Measurements from ENCODE around the gene GALNT2. TPM values are rescaled to one million over a fixed set of nuclear protein-coding genes. Genes with fewer than 3 reads are reported as not detected.

The GALNT2 gene
- total RNA-seq, 2 donors from 2014 or later = 36.8 to 50.7 TPM

DNA sequence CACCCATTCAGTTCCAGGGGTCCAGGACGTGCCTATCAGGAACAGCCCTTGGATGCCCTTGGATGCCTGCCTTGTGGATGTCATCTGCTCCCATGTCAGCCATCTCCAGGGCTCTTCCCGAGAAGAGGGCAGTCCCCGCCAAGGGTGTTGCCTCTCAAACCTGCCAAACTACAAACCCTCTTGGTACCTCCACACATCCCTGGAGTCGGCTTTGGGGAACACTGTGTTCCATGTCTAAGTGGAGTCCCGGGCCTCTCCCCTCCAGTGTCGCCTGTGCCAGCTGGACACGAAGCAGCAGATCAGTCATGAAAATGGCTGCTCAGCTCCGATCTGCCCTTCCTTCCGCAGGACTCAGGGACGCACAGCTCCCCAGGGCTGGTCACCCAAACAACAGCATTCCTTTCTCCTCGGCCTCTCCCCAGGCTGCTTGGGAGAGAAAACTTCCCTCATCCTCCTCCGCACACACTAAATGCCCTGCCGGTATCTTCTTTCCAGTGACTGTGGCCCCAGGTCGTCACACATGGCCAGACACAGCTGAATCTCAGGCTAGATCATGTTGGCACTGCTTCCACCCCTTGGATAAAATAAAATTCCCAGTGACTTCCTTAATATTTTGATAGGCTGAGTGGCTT, 53.4 kb downstream of the GALNT2 start:
- intact Hi-C loops (cut with DNase I) = no loop called here
- ATAC-seq (peak; percentile 68 to 84), DNase-seq (peak; percentile 74)

DNA sequence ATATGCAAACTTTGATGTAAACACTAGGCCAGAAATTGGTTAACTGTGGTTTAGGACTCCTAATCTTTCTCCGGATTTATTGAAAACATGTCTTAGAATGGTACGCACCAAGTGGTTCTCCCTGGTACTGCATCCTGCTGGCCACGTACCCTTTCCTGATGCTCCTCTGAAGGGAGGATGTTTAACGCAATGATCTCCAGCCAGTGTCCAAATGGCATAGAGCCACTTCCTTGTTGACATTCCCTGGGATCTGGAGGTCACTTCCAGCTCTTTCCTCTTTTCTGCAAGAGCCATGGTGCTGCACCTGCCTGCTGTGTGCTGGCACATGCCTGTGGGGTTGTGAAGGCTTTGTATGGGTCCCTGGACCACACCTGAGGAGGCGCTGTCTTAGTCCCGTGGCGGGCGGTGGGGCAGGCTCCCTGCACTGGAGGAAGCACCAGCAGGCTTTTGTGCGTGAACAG, 53.9 kb downstream of the GALNT2 start:
- intact Hi-C loops (cut with DNase I) = no loop called here

DNA sequence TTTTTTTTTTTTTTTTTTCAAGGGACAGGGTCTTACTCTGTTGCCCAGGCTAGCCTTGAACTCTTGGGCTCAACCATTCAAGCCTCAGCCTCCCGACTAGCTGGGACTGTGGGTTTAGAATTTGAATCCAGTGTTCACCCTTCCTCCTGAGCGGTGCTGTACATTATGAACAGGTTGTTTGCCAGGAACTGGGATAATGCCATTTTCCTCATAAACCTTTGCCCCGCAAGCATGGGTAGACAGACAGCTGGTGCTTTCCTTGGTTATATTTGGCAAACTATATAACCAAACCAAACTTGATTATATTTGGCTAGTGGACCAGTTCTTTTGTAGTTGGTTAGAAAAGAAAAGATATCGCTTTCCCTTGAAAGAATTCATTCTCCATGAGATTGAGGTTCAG, 54.9 kb downstream of the GALNT2 start:
- intact Hi-C loops (cut with DNase I) = no loop called here
- ATAC-seq (no peak), DNase-seq (no peak)

More for the DNA sequence above, 53.9 kb downstream of the GALNT2 start:
- peak in 1 of 2 donors; percentile 11 for ATAC-seq
- DNase-seq = no peak

DNA sequence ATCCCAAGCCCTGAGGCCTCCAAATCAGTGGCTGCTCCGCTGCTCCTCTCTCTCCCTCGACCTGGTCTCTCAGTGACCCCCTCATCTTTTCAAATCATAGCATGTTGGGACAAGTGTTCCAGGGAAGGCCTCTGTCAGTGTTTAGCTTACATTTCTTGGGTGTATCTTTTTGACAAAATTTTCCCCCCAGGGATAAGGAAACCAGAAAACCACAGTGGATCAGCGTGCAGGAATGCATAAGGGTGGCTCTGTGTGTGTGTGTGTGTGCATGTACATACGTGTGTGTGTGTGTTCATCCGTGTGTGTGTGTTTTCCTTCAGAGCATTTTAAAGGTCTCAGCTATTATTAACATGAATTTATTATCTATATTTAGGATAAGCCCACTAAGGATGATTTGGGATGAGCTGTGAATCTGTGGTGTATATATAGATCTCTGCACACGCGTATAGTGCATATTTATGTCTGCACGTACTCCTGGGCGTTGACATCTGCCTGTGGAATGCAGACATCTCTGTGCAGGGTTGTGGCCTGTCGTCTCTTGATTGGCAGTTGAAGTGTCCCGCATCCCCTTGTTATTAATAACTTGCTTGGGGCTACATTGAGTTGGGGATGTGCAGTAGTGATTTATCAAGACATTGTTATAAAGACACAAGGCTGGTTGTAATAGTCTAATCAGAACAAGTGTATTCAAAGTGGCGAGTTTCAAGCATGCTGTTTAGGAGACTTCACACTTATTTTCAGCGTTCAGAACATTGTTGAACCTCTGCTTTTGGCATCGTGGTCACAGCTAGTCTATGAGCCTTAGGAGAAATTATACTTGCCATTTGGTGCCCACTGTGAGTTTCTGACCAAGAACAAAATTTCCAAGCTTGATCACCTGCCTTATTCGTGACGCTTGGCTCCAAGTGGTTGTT, 55.6 kb downstream of the GALNT2 start:
- ATAC-seq = no peak
- intact Hi-C loops (cut with DNase I) = no loop called here
- DNase-seq = no peak

DNA sequence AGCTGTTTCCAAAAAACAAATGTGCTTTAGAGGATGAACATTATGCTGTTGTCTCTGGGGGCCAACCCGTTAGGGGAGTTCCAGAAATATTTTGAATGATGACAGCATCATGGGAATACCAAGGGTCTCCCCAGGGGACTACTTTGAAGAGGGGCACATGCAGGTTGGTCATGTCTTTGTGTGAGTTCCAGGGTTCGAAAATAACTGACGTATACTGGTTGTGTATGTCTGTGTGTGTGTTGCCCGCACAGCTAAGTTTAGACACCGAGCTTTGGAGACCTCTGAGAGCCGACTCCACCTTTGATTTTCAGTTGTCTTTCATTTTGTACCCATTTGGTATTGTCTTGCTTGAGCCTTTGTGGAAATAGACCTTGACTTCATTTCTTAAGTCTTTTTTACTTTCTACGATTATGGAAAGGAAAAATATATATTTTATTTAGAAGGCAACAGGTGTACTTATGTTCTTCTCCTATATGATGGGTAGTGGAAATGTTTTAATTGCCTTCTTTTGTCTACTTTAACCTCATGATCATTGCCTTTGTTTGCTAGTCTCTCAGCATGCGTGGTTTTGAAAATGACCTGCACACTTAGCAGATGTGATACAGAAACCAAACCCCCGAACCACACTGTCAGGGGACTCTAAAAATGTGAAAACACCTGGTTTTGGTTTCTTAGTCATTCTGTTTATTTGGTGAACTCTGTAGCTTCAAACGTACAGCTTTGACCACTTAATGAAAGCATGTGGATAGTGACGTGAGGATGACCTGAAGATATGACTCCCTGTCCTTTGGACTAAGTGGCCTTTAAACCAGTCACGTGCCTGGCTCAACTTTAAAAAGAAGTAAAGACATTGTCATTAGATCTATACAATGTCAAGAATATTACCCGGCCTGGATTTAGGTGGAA, 56.5 kb downstream of the GALNT2 start:
- intact Hi-C loops (cut with DNase I) = no loop called here
- ATAC-seq = no peak
- no peak for DNase-seq

DNA sequence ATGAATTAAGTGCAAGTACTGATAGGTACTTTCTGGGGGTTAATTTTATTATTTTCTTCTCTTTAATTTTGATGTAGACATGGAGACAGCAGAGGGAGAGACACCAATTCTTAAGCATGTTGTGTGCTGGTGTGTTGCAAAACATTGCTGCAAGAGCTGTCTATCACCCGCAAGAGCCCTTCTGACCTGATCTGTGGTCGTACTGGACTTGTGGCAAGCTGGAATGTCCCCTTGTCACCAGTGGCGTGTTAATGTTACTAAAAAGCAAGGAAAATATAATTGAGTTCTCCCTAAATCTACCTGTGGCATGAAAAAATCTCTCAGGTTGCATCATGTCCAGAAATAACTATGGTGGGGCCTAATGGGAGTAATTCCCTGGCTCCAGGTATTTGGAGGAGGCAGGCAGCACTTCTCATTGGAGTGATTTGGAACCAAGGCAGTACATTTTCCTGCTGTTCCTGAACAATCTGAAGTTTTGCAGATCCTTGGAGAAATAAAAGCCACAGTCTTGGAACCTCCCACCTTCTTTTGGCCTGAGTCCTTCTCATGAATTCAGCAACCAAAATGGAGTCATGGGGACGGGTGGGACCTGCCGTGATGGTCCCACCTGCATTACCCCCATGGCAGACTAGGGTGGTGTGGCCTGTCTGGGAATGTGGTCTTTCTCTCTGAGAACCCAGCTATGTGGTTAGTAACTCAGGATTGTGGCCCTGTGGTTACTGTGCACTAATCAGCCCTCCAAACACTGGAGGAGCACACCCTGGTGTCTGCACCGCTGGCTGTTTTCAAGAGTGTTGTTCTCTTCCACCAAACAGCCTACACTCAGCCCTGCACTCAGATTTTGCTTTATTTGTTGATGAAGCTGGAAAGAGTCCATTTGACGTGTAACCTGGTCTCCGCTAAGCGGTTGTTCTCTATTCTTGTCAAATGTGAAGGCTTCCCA, 57.4 kb downstream of the GALNT2 start:
- intact Hi-C loops (cut with DNase I) = no loop called here
- ATAC-seq = peak; percentile 20 to 25
- no peak for DNase-seq

DNA sequence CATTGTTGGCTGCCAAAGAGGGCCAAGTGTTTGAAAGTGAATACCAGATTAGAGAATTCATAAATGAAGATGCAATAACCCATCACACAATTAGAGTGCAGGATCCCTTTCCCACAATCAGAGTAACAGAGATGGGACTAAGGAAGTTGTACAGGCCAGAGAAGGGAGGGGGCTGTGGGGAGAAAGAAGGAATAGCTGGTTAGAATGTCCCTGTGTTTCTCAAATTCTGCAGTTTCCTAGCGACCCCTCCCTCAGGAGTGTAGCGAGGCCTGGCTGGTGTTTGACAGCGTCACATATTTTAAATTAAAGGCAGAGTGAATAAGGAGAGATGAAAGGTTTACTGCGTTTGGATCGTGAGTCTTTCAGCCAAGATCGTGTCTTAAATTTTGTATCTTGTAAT, 58.1 kb downstream of the GALNT2 start:
- intact Hi-C loops (cut with DNase I) = no loop called here
- DNase-seq = no peak
- peak in 1 of 2 donors; percentile 1 for ATAC-seq

DNA sequence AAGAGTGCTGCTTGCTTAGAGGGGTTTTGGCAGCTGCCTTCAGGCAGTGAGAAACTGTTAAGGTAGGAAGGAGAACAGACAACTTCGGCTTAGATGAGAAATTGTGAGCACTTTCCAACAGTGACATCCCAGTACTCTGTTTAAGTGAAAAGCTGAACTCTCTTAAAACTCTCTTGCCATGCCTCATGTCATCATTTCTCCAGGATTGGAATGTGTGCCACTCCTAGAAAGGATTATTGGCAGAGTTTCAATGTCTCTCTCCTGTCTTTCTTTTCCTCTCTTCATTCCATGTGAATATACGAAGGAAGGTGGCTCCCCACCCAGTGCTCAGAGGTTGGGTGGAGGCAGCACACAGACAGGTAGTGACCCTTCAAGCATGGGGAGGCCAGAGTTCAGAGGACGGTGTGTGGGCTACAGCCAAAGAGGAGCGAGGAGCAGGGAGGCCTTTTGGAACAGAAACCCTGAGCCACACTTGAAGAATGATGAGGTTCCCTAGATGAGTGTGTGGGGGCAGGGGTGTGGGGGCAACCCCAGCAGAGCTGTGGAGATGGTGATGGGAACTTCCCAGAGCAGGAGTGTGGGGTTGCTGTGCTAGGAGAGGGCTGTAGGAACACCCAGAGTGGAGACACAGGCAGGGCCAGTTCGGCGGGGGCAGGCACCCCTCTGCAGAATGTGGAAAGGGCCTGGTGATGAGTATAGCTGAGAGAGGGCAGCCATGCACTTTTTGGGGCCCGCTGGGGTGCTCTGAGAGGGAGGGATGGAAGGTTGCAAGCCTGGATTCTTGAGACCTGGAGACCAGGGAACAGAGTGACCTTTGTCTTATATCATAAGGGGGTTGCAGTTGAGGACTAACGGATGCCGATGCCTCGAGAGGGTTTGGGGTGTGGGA, 58.8 kb downstream of the GALNT2 start:
- intact Hi-C loops (cut with DNase I) = no loop called here
- DNase-seq (no peak), ATAC-seq (no peak)

DNA sequence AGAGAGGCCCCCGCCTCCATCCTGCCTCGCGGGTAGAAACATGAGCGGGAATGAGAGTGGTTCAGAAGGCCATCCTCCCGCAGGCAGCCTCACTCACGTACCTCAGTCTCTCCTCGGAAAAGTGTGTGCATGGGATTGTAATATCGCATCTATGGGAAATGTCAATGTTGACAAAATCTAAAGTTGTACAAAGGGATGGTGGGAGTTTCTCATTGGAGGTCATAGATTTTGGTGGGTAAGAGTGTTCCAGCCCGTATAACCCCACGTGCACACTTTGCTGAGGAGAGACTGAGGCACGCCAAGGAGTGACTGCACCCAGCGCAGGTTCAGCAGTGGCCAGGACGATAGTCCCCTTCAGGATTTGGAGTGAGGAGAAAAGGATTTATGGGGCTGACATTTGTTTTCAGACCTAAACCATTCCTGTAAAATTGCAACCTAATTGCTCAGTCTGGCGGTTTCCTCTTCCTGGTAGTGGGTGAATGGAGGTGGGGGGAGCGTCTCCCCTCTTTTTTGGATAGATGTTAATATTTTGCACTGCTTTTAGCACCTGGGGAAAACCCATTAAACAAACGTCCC, 59.6 kb downstream of the GALNT2 start:
- intact Hi-C loops (cut with DNase I) = no loop called here
- no peak for ATAC-seq
- no peak for DNase-seq

DNA sequence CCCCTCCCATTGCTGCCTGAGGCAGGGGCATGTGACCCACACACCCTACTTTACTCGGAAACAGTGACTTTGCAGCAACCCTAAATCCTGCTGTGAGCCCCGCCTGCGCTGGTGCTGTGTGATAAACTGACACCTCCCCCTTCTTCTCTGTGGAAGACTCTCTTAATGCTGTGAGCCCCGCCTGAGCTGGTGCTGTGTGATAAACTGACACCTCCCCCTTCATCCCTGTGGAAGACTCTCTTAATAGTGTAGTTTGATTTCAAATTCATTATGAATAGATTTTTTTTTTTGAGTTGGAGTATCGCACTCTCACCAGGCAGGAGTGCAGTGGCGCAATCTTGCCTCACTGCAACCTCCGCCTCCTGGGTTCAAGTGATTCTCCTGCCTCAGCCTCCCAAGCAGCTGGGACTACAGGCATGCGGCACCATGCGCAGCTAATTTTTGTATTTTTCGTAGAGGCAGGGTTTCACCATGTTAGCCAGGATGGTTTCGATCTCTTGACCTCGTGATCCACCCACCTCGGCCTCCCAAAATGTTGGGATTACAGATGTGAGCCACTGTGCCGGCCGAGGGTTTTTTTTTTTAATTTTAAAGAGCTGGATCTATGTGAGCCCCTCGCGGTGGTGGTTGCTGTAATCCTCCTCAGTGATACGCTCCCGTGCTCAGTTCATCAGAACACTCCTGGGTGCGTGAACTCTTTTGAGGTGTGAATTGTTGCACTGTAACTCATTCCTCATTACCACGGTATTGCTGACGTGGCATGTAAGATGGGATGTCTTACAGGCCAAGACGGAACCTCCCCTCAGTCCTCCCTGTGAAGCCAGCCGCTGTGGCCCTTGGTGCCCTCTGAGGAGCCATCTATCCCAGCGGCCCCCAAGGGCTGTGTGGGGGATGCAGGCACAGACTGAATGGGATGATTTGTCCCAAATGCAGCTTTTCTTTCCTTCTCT, 60.3 kb downstream of the GALNT2 start:
- DNase-seq (no peak), ATAC-seq (peak in 1 of 2 donors; percentile 18)
- intact Hi-C loops (cut with DNase I) = no loop called here

DNA sequence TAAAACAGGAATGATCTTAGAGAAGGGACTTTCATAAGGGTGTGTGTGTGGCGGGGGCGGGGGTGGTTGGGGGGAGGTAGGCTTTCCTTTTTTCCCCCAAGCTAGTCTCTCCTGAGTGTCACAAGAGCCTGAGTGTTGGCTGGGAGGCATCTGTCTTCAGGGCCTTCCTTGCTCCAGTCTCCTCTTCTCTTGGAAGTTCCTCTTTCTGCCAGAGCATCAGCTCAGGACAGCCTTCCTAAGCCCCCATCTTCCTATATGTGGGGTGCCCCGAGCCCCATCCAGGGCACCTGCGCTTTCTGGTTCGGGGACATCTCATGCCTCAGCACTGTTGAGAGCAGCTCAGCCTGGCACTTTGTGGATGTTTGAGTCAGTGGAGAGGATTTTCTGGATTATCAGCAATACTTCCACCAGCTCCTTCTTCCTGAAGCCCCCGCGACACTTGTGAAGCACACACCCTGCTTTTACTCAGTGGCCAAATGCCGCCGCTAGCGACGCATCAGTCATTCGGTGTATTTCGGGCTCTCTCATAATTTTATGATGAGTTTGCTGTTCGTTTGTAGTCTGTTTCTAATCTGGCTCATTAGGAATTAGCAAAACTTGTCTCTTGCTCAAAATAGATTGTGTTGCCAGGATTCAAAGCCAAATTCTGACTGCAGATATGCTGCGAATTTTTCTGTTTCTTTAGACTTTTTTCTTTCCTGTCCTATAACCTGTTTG, 61.7 kb downstream of the GALNT2 start:
- ATAC-seq (no peak), DNase-seq (no peak)
- intact Hi-C loops (cut with DNase I) = no loop called here

DNA sequence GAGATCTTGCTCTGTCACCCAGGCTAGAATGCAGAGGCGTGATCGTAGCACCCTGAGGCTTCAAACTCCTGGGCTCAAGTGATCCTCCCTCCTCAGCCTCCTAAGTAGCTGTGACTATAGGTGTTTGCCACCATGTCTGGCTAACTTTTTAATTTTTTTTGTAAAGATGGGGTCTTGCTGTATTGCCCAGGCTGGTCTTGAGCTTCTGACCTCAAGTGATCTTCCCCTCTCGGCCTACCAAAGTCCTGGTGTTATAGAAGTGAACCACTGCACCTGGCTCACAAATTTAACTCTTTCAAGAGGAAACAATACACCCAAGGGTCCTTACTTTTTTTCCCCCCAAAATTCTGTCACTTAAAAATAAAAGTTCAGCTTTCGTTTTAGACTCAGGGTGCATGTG, 62.3 kb downstream of the GALNT2 start:
- intact Hi-C loops (cut with DNase I) = no loop called here
- DNase-seq = no peak
- no peak for ATAC-seq

DNA sequence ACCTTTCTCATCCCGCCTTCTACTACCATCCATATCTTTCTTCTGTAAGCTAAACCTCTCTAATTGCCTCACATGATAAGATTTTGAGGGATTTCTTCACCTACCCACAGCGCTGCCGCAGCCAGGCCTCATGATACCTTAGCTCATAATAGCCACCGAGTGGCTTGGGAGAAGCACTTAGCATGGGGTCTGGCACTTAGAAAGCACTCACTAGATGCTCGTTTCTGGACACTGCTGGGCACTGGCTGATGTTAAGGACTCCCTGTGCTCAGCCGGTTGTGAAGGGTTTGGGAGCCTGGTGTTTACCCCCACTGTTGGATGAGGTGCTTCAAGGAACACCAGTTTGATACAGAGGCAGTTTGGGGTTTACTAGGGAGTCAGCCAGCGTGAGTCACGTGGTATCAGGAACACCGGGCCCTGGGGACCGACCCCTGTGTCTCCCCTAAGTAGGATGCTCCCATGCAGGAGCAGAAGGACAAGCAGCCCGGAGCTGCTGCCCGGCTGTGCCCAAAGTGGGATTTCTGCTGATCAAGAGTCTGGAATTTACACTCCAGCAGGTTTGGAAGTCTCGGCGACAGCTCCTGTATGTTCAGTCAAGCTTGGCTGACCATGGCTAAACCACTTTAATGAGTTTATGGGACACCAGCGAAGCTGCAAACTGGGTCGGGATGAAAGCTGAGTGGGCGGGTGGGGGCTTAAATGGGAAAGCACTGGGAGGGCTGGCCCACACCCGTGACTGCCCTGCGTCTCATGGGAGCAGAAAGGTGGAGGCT, 63.3 kb downstream of the GALNT2 start:
- intact Hi-C loops (cut with DNase I) = no loop called here
- ATAC-seq = no peak
- no peak for DNase-seq

DNA sequence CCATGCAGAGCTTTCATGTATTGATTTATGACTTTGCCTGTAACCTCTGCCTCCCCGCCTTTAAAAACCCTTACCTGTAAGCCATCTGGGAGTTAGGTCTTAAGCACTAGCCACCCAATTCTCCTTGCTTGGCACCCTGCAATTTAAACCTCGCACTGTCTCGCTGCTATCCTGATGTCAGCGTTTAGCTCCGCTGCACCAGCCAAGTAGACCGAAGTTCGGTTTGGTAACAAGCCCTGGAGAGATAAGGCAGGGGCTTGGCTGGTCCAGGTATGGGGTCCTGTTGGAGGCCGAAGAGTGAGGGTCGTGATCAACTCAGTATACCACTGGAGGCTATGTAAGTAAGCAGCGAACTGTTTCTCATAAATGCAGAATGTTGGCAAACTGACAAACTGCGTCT, 64.4 kb downstream of the GALNT2 start:
- DNase-seq (no peak), ATAC-seq (no peak)
- intact Hi-C loops (cut with DNase I) = no loop called here

DNA sequence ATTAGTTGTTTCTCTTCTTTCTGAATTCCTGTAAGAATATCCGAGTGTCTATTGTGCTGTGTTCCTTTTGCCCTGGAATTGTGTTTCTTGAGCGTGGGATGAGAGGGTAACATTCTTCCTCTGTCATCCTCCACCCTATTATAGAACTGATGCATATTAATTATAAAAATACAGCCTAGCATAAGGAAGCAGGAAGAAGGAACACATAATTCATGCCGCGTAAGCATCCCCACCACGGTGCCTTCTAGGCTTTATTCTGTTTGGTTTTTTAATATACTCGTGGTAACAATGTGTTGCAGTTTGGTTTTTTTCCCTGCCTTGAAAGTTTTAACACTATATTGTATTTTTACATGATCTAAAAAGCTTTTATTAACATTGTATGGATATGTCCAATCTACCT, 65.7 kb downstream of the GALNT2 start:
- no peak for DNase-seq
- no peak for ATAC-seq
- intact Hi-C loops (cut with DNase I) = no loop called here
